GM21515 (cell line): Measurements from ENCODE around the gene TREX2.

ENCODE experiments used
- ATAC-seq: cut with Tn5 transposase; IDR thresholded peaks from one replicate; pipeline ENCODE4 v1.9.1; 2021; ENCODE audit not compliant: unreplicated experiment

TREX2 gene

GRCh38 chrX:153475751-153476281, 30.0 kb upstream of the TREX2 start:
- no peak for ATAC-seq

DNA sequence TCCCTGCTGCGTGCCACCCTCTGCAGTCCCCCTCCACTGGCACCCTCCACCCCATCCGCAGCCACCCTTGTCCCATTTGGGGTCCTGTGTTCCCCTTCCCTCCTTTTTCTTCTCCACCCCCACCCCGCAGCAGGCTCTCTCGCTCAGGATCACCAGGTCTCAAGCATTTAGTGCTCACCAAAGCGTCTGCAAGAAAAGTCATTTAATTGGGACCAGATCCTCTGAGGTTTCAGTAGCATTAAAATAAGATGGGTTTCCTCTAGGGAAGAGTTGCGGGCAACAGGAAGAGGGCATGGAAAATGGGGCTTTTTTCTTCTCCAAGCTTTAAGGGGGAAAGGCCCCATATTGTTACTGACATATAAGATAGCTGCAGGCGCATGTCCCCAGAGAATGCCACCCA, 29.4 kb upstream of the TREX2 start:
- no peak for ATAC-seq

DNA sequence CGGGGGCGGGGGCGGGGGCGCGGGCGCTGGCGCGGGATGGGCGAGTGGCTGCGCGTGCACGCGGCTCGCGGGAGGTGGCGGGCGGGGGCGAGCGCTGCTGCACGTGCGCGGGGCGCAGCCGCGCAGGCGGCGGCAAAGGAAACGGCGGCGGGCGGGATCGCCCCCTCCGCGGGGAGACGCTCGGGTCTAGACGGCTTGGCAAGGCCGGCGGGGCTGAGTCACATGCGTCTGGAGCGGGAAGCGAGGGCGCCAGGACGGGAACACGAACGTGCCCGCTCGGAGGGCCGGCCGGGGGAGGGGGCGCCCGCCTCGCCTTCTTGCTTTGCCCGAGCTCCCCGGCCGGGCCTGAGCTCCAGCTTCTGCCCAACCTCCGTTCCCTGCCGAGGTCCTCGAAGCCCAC, 28.9 kb upstream of the TREX2 start:
- no peak for ATAC-seq

GRCh38 chrX:153474266-153474665, 28.4 kb upstream of the TREX2 start:
- no peak for ATAC-seq

DNA sequence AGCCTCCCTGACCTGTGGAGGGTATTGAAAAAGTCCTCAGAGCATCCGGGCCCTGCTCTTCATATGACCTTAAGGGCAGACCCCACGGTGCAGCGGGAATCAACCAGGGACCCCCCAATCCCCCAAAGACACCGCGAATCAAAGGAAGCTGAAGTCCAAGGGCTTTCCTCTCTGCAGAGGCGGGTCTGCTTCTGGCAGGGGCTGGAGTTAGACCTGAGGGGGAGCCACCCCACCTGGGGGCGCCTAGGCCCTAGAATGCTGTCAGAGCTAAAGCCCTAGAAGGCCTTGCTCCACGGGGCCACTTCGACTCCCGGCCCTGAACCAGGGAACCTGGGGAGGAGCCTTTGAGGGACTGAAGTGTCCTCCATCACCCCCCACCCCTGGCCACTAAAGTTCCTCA, 27.3 kb upstream of the TREX2 start:
- no peak for ATAC-seq

DNA sequence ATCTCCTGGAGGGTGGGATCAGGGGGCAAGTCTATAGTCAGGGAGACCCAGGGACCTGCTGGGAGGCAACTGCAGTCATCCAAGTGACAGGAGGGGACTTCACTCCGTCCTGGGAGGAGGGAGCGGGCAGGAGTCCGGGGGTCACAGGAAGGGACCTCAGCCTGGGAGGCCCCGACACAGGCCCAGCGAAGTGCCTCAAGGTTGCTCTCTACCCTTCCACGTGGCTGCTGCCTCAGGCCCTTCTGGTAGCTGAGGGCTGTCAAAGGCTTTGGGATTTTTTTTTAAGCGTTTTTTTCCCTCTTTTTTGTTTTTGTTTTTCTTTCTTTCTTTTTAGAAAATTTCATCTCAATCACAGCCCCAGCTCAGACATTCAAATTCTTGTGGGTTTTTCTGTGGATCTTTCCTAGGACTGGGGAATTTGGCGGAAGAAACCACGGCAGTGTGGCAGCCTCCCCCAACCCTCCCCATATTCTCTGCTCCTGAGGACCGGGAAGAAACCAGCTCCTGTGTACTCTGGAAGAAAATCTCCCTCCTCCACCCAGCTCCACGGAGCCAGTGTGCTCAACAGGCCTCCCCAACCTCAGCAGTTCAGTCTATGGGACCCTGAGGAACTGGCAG, 25.9 kb upstream of the TREX2 start:
- ATAC-seq, result no peak

- ATAC-seq, result peak; percentile 81
Observed at GRCh38 chrX:153470411-153471363, 24.8 kb upstream of the TREX2 start, which contains the start of gene HAUS7. Gene HAUS7, minus strand, starts transcription at chrX:153470576. Its CDS starts 19 bp downstream, at chrX:153470557.

DNA sequence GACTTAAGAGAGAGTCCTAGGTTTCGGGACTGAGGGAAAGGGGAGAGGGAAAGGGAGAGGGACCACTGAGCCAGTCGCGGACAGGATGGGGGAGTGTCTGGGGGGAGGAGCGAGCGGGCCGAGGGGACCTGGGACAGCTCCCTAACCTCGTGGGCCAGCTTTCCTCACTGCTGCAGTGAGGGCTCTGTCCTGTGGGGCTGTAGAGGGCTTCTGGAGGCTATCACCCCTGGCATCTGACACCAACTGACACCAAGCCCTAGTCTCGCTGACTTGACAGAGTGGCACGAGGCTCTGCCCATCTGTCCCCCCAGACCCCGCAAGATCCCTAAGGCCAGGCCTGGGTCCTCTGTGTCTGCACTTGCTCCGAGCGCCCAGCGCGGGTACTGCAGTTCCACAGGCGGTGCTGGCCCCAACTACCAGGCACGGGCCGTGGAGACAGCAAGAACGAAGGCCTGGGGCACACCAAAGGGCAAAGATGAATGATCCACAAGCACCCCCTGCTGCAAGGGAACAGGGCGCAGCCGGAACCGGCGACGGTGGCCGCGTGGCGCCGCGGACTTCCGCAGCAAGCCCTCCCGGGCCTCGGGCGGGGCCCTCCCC, 24.1 kb upstream of the TREX2 start:
- peak; percentile 40 for ATAC-seq

DNA sequence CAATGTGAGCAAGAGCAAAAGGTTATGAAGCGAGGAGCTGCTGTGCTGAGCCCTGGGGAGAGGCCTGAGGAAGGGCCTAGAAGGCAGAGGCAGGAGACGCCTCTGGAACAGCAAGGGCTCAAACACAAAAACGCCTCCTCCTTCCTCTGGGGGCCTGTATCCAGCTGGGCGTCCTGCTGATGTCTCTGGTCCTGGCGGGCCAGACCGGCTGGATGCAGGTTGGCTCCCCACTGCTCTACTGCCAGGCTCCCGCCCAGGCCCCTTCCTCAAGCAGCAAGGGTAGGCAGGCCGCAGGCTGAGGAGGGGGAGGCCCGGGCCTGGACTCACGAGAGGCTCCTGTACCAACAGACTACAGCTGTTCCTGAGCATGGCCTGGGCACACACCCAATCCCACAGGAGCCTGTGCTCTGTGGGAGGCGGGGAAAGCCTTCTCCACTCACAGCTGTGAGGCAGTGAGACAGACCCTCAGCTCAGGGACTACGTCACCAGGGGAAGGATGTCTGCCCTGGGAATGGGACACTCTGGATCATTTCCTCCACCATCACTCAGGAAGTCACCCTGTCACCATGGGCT, 22.2 kb upstream of the TREX2 start:
- ATAC-seq, result no peak

DNA sequence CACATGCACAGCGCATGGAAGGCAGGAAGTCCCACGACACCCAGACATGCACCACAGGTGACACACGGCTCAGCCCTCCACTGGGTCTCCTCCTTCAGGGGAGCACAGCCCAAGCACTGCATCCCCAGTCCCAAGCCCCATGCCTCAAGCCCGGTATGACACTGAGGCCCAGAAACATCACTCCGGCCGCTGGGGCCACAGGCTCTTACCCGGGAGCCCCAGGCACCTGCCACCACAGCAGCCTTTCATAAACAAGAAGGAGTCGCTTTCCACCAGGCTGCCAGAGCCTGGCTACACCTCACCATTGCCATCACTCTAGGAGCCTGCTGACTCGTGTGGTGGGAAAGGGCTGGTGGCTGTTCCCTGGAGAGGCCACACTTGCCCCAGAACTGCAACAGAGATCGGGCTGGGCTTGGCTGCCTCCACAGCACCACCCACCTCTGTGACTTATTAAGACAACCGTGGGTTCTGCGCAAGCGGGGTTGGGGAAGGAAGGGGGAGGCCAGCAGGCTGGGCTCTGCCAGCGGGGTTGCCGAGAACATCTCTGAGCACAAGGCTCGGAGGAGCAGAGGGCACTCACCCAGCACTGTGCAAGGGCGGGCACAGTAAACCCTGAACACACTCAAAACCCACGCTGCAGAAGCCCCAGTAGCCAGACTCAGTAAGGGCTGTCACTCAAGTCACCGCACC, 20.0 kb upstream of the TREX2 start:
- no peak for ATAC-seq

DNA sequence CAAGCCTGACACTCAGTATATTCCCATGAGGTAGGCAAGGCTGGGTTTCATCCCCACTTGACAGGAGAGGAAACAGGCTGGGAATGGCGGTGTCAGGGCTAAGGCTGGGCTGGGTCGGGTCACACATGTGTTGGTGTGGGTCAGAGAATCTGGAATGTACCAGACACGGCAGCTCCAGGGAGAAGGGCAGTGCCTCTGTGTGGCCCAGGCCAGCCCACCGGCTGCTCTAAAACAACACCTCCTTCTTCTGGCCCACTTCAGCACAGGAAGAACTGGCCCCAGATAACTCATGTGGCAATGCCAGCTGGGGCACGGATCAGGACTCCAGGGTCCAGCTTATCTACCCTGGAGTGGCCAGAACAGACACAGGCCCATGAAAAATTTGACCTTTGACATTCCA, 18.3 kb upstream of the TREX2 start:
- ATAC-seq, result no peak

- ATAC-seq, result no peak
Observed at GRCh38 chrX:153463556-153463955, 17.7 kb upstream of the TREX2 start.

GRCh38 chrX:153463031-153463430, 17.2 kb upstream of the TREX2 start:
- ATAC-seq, result no peak

DNA sequence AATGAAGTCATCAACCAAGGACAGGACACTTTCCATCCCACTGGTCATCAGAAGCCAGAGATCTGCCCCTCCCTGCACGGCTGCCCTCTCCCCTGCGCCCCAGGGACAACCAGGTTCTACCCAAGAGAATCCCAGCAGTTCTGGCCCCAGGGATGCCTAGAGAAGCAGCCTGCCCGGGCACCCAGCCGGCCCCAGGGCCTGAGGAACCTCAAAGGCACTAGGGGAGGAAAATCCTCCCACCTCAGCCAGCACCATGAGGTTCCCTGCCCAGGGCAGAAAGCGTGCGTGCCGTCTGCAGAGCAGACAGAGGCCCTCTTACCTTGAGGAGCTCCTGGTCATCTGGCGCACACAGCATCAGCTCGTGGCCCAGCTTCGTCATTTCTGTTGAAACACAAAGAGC, 16.4 kb upstream of the TREX2 start:
- ATAC-seq, result no peak

GRCh38 chrX:153460826-153461225, 15.0 kb upstream of the TREX2 start:
- no peak for ATAC-seq

DNA sequence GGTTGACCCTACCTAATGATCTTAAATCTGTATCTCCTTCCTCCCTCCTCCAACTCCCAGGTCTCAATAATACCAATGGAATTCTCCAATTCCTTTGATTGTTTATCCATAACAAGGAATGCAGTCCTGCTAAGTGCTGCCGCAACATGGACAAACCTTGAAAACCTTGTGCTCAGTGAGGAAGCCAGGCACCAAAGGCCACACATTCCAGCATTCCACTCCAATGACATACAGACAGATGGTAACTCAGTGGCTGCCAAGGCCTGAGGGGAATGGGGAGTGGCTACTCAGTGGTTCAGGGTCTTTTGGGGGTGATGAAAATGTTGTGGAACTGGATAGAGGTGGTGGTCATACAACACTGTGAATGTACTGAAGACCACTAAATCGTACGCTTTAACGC, 14.1 kb upstream of the TREX2 start:
- no peak for ATAC-seq

DNA sequence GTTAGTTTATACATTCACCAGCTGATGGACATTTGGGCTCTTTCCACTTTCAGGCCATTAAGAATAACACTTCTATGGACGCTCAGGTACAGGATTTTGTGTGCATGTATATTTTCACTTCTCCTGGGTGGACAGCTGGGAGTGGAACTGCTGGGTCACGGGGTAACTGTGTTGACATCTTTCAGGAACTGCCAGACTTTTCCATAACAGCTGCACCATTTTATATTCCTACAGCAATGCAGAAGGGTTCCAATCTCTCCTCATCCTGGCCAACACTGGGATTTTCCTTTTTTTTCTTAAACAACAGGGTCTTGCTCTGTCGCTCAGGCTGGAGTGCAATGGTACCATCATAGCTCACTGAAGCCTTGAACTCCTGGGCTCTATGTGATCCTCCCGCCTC, 12.6 kb upstream of the TREX2 start:
- ATAC-seq, result no peak

DNA sequence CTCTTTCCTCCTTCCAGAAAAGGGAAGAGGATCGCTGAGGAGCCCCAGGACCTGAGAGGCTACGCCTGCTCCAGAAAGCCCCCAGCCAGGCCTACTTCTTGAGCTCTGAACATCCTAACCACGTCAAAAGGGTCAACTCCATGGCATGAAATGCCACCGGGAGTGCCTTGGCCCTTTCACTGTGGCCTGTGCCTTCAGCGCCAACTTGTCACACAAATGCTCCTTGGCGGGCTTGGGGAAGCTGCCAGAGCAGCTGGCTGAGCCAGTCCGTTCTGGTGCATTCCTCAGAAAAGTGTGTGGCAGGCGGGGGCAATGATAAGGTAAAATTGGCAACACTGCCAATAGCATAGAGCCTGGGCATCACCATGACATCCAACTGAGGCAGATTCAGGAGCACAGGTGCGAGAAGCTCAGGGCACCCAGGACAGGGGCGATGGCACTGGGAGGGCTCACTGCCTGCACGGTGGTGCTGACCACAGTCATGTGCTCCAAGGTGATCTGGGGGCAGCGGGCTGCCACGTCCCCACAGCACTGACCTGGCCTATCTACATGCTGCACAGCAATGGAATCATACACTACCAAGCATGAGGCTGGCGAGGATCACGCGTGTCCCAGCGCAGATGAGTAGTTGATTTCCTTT, 12.1 kb upstream of the TREX2 start:
- no peak for ATAC-seq

DNA sequence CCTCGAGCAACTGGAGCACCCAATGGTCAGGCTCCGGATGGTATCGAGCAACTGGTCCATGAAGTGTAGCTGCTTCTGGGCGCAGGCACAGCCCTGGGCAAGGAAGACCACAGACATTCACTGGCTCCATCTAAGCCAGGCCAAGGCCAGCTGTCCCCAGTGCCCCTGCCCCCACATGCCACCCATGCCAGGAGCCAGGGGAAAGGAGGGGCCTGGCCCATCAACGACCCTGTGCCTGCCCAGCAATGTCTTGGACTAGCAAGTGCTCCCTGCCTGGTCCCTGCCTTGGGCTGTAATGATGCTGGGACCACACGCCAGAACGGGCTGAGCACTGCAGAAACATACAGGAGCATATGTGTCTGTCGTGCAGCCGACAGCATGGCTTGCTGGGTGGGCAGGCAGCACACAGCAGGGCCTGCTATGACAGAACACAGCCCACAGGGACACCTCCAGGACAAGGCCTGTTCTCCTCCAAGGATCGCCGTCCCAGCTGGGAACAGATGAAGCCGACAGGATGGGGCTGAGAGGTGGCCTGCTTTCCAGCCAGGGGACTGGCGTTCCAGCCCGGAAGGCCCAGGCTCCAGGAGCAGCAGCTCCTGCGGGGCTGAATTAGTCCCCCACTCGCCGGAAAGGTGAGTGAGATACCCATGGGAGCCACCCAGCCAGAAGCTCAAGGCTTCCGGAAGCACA, 11.4 kb upstream of the TREX2 start:
- ATAC-seq, result no peak

- no peak for ATAC-seq
Observed at GRCh38 chrX:153456704-153457103, 10.8 kb upstream of the TREX2 start.
